ENCODE data around the gene PC. TPM values are rescaled to one million over a fixed set of nuclear protein-coding genes. Genes with fewer than 3 reads are reported as not detected.

Gene PC
- total and polyA plus RNA-seq, 2 experiments from 2014 or later: 18.3 to 21.7 TPM

- TF ChIP-seq ZNF462 (CRISPR knock-in tag; IDR thresholded peaks at IDR 0.05) (no peak), EZH2phosphoT487 (IDR thresholded peaks at IDR 0.05; ENCODE audit: unreplicated experiment) (no peak), CREB1 (CRISPR knock-in tag; IDR thresholded peaks at IDR 0.05; ENCODE audit: low read depth) (no peak), EZH2 (IDR thresholded peaks at IDR 0.05; ENCODE audit: low read depth, unreplicated experiment) (no peak), ZNF331 (CRISPR knock-in tag; IDR thresholded peaks at IDR 0.05; ENCODE audit: low read depth) (no peak), REST (IDR thresholded peaks at IDR 0.05; ENCODE audit: unreplicated experiment) (no peak)
These were observed 78.6 kb downstream of the PC start (continued) for GRCh38 chr11:66879583-66879982.
